DOHH2 (cell line): ENCODE results near the gene KLLN.

Experiments used
- EZH2phosphoT487 ChIP-seq: fragments of 200-600 bp; sonication (generic); IDR thresholded peaks from 2 replicates; pipeline ENCODE4 v1.6.1; 2017; ENCODE audit warnings: borderline replicate concordance, mild to moderate bottlenecking, antibody characterized with exemption, low read length, moderate library complexity, mixed read lengths
- TF ChIP-seq, protein P1 (sequence below): fragments of 200-600 bp; sonication (generic); IDR thresholded peaks from one replicate; pipeline ENCODE4 v1.5.1; 2014; ENCODE audit warnings: antibody characterized with exemption, mild to moderate bottlenecking, low read depth, low read length; ENCODE audit not compliant: poor library complexity, severe bottlenecking

DNA sequence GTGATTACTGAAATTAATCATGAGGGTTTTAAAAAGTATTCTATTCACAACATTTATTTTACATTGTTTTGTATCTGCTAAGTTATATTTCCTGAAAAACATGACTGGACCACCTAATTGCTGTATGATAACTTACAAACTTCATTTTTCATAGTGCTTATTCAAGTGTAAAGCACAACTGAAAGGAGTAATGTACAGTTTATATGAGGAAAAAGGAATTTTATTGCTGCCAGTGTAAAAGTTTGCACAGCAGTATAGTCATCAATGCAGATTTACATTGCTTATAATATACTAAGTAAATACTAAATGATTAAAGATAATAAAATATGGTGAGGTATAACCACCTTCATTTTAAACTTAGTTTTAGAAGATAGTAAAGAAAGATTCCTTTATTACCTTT, 4.1 kb upstream of the KLLN start:
- TF ChIP-seq, protein P1, sequence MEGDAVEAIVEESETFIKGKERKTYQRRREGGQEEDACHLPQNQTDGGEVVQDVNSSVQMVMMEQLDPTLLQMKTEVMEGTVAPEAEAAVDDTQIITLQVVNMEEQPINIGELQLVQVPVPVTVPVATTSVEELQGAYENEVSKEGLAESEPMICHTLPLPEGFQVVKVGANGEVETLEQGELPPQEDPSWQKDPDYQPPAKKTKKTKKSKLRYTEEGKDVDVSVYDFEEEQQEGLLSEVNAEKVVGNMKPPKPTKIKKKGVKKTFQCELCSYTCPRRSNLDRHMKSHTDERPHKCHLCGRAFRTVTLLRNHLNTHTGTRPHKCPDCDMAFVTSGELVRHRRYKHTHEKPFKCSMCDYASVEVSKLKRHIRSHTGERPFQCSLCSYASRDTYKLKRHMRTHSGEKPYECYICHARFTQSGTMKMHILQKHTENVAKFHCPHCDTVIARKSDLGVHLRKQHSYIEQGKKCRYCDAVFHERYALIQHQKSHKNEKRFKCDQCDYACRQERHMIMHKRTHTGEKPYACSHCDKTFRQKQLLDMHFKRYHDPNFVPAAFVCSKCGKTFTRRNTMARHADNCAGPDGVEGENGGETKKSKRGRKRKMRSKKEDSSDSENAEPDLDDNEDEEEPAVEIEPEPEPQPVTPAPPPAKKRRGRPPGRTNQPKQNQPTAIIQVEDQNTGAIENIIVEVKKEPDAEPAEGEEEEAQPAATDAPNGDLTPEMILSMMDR: no peak
- TF ChIP-seq EZH2phosphoT487: no peak
